Activated CD8-positive, alpha-beta memory T cell treated with anti-CD3 and anti-CD28 coated beads, Interleukin-2, amount 50 U/mL, for 1 hour (primary cell): Measurements from ENCODE around the gene UBE2B.

ENCODE experiments used
- DNase-seq: peaks from one replicate; pipeline ENCODE4 v3.0.0-alpha.2; 2020; ENCODE audit errors: extremely low read depth

UBE2B gene

GRCh38 chr5:134437340-134437846 lies 66.0 kb downstream of the UBE2B start:
- no peak for DNase-seq

GRCh38 chr5:134437847-134438581 lies 66.6 kb downstream of the UBE2B start:
- DNase-seq: no peak

GRCh38 chr5:134438721-134439123 lies 67.4 kb downstream of the UBE2B start:
- DNase-seq: no peak

DNA sequence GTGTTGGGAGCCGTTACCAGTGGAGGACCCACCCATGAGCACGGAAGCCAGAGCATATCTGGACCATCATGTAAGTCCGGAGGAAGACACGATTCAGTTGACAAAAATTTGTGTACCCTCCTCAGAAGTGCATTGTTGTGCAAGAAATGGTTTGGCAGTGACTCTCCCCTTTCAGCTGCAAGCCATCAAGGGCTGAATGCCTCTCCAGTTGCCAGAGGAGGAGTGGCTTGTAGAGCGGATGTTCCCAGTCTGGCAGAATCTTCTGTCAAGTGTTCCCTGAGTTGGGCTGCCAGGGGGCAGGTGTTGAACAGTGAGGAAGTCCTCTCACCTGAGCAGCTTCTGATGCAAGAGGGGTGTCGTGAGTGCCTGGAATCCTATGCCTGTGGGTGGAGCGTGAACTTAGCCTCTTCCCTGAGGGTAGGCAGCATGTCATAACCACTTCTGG lies 67.9 kb downstream of the UBE2B start:
- no peak for DNase-seq

- DNase-seq: no peak
Observed at GRCh38 chr5:134440201-134440755, 68.9 kb downstream of the UBE2B start.
